RCC 7860 (cell line): ENCODE measurements around the gene RPTOR.
"Not testable (repeated sequence)": the region's sequence is repeated elsewhere in the genome, so short reads cannot be mapped to it uniquely, and the experiment has no call there.

Source experiments
- DNase-seq: peaks from one replicate; pipeline ENCODE4 v3.0.0-alpha.2; 2015; ENCODE audit warnings: low spot score
- FAIRE-seq: peaks from 2 replicates; lab custom pipeline; 2012; peaks lifted over from hg19 to GRCh38; lab: Jason Lieb, UNC

The RPTOR gene

GRCh38 chr17:80683625-80684104, 139.0 kb downstream of the RPTOR start:
- DNase-seq = no peak
- no peak for FAIRE-seq

DNA sequence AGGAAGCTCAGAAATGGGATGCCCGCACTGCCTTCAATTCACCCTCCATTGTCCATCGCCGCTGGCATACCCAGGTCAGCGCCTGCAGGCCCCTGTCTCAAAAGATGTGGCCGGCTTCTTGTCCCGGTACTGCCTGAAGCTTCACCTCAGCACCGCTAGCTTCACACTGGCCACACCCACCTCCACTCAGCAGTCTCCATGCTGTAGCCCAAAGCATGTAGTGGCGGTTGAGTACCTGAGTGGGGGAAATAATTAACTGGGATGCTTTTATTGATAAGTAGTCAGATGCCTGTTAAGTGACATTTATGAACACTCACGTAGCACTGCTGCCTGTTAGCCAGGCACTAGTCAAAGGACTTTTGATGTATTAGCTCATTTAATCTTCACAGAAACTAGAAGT, 143.2 kb downstream of the RPTOR start:
- no peak for DNase-seq
- no peak for FAIRE-seq

GRCh38 chr17:80689129-80689619, 144.5 kb downstream of the RPTOR start:
- no peak for DNase-seq
- no peak for FAIRE-seq

DNA sequence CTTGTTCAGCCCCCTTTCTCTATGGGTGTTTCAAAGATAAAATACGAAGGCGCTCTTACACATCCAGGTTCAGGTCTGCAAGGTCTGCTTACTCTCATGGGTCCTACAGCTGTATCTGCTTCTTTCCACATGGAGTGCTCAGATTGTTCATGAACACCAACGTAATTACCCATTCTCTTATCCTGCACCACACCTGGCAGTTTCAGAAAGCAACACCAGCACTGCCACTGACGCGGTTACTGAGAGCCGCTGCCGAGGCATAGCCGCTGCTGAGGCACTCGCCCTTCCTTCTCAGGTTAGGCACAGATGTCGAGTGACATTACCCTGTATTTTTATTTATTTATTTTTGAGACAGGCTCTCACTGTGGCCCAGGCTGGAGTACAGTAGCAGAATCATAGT, 147.1 kb downstream of the RPTOR start:
- FAIRE-seq (no peak), DNase-seq (no peak)

DNA sequence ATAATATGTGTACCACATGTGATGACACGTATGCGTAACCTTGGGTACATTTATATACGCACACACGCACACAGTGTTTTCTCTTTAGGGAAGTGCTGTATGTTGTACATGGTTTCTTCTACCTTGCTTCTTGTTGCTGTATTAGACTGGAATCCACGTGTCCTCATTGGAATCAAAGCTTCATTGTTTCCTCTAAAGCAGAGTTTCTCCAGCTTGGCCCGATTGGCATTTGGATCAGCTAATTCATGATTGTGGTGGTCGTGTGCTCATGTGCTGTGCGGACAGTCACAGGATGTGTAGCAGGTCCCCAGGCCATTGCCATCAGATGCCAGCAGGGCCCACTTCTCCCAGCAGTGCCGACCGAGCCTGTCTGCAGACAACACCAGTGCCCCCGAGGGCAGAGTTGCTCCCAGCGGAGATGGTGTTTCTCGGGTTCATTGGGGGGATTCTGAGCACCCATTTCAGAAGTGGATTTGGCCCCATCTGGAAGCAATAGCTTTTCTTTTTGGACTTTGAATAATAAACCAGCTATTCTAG, 148.4 kb downstream of the RPTOR start:
- DNase-seq (no peak), FAIRE-seq (no peak)

DNA sequence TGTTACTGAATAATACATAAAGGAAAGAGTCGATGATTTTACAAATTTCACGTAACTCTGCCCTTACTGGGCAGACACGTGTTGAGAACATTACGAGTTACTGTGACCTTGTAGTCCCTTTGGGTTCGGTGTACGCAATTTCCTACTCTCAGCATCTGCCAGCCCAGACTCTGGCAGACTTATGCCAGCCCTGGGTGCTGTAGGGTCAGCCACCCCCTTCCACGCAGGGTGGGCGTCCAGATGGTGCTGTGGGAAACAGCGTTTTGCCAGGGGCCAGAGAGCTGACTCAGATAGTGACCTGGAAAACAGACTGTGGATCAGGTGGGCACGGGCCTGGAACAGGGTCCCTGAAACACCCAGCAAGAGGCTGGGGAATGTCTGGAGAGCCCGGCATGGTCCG, 148.9 kb downstream of the RPTOR start:
- FAIRE-seq = no peak
- DNase-seq = no peak

DNA sequence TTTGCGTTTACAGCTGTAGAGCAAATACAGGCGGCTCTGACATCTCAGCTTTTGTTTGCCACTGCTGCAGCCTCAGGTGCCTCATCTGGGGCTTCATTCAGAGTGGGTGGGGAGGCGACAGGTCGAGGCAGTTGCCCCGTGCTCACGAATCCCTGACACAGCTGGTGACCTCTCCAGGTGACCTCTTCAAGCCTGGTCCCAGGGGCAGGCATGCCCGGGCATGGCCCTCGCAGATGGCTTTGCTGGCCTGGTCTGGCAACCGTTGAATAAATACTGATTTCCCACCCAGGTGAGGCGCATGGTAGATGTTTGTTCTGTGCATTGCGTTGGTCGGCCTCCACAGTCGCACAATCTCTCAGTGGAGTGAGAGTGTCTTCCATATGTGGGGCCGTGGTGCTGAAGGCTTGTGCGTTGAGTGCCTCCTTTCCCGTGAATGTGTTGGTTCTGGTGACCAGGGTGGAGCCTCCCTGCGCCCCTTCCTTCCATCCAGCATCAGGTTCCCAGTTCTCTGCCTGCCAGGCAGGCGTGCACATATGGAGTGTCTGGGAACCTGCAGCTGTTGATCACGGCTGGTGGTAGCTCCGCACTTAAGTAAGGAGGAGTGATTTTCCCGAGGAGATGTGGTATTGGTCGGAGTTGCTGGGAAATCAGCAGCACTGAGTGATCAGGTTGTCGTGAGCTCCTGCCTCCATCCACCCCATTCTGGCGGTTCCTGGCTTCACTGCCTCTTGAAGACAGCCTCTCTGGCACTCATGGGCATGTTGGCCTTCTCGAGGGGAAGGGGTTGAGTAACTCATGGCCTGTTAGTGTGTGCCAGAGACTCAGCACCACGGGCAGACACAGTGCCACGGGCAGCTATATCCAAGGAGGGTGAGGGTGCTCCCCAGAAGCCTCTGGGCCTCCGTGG, 149.7 kb downstream of the RPTOR start:
- no peak for DNase-seq
- no peak for FAIRE-seq

- DNase-seq = no peak
Measured at GRCh38 chr17:80694992-80695912, 150.6 kb downstream of the RPTOR start.

DNA sequence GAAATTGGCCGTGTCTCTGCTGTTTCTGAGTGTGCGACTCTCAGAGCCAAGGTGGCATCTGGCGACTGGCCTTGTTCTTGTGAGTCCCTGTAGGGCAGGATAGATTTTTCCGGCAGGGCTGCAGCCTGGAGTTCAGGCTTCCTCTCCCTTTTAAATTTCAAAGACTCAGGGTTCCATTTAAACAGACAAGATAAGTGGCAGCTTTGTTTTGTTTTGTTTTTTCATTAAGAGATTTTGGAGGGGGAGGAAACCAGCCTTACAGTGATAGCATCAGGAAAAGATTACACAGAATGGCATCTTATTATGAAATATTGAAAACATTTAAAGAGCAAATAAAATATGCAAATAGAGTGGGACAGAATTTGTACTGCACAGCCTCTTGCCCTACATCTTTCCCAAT, 151.3 kb downstream of the RPTOR start:
- DNase-seq = no peak
- no peak for FAIRE-seq

More at GRCh38 chr17:80694992-80695912, 150.6 kb downstream of the RPTOR start:
- FAIRE-seq = no peak

- DNase-seq (no peak), FAIRE-seq (no peak)
Measured at GRCh38 chr17:80696456-80696855, 151.8 kb downstream of the RPTOR start.

DNA sequence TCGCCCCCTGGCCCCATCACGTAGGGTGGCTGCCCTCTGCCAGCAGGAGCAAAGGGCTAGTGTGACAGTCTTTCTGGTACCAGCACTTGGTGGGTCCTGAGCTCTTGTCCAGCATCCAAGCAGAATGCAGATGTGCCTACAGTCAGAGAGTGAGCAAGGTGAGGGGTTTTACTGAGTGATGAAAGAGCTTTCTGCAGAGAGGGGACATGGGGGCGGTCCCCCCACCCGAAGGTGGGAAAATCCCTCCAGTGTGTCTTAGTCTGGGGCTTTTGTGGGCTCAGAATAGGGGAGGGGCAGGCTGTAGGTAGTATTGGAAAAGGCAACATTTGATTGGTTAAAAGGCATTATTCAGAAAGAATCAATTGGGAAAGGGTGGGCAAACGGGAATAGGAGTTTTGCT, 152.3 kb downstream of the RPTOR start:
- no peak for FAIRE-seq
- no peak for DNase-seq

DNA sequence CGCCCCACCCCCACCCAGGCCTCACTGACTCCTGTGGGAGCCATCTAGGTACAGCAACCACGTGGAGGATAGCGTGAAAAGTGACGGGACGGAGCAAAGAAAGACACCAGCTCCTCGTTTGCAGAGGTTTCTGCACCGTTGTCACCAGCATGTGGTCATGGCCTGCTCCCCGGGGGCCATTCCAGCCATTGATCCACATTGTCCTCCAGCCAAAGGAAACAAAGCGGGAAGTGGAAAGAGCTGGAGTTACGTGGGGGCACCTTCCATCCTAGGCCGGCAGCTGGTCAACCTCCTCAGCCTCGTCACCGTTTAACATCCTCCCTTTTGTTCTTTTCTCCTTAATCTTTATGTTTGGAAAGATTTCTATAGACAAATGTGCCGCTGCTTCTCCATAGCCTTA, 153.7 kb downstream of the RPTOR start:
- DNase-seq (no peak), FAIRE-seq (no peak)

- DNase-seq, FAIRE-seq: not testable (repeated sequence)
Measured at GRCh38 chr17:80699205-80699604, 154.6 kb downstream of the RPTOR start.

DNA sequence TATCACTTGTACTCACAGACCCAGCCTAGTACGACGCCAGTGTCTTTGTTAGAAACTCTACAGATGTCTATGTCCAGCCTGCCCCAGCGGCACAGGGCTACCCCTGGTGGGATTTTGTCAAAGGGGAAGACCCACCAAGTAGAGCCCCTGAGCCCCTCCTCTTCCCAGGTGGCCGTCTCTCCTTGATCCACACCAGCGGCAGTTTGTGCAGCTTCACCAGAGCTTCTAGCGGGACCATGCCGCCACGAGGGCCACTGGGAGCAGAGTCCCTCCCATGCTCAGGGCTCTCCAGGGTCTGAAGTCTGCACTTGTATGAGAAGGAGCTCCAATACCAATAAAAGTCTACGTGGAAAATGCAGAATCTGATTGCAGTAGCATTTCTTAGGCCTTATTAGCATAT, 157.1 kb downstream of the RPTOR start:
- FAIRE-seq = no peak
- DNase-seq = no peak

GRCh38 chr17:80702315-80703141, 157.9 kb downstream of the RPTOR start:
- FAIRE-seq = no peak
- DNase-seq = no peak

DNA sequence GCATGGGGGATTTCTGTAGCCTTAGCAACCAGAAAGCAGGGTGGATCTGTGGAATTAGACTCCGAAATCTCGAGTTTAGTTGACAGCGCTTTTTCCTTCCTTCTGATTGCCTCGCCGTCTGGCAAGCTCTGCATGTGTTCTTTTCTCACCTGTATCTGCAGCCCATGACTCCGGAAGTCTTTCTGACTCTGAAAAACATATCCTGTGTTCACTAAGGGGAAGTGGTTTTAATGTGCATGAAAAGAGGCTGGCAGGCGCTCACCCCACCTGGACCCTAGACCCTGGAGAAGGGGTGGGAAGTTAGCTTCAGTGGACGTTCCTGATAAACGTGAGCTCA, 158.5 kb downstream of the RPTOR start:
- DNase-seq (no peak), FAIRE-seq (no peak)

- no peak for FAIRE-seq
- no peak for DNase-seq
Measured at GRCh38 chr17:80704381-80704819, 159.8 kb downstream of the RPTOR start.

GRCh38 chr17:80704894-80705293, 160.3 kb downstream of the RPTOR start:
- no peak for DNase-seq
- FAIRE-seq = no peak

DNA sequence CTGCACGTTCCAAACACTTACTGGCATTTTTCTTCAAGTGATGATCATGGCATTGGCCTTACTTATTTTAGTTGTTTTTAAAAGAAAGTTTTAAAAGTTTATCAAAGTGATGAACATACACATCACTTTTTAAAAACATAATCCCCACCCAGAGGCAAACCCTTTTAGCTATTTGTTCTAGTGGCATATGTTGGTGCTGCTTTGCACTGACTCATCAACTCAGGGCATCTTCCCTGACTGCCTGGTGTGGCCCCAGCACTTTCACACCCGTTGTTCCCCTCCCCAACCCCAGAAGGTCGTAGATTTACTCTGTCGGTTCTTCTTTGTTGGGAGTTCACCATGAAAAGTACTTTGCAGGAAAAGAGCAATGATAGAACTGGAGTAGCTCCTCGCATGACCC, 161.3 kb downstream of the RPTOR start:
- DNase-seq (no peak), FAIRE-seq (no peak)

- FAIRE-seq (no peak), DNase-seq (no peak)
Measured at GRCh38 chr17:80706463-80706867, 161.8 kb downstream of the RPTOR start.
